HEK293T (cell line): Measurements from ENCODE around the gene CFAP119.

Source experiments
- ARNT ChIP-seq: fragments of 450-650 bp; IDR thresholded peaks from 2 replicates; pipeline ENCODE4 v1.6.1; 2017; ENCODE audit warnings: mild to moderate bottlenecking
- BHLHE40 ChIP-seq: fragments of 450-650 bp; IDR thresholded peaks from 2 replicates; pipeline ENCODE4 v1.6.1; 2016; ENCODE audit warnings: mild to moderate bottlenecking, moderate library complexity, borderline replicate concordance
- FOXA1 ChIP-seq: fragments of 450-650 bp; IDR thresholded peaks from 2 replicates; pipeline ENCODE4 v1.6.1; 2016; ENCODE audit warnings: mild to moderate bottlenecking
- SP1 ChIP-seq: fragments of 450-650 bp; IDR thresholded peaks from 2 replicates; pipeline ENCODE4 v1.6.1; 2017
- ZNF384 ChIP-seq: fragments of 450-650 bp; IDR thresholded peaks from 2 replicates; pipeline ENCODE4 v1.6.1; 2016
- TF ChIP-seq, protein P1 (sequence below): fragments of 450-650 bp; IDR thresholded peaks from 2 replicates; pipeline ENCODE4 v1.6.1; 2016

DNA sequence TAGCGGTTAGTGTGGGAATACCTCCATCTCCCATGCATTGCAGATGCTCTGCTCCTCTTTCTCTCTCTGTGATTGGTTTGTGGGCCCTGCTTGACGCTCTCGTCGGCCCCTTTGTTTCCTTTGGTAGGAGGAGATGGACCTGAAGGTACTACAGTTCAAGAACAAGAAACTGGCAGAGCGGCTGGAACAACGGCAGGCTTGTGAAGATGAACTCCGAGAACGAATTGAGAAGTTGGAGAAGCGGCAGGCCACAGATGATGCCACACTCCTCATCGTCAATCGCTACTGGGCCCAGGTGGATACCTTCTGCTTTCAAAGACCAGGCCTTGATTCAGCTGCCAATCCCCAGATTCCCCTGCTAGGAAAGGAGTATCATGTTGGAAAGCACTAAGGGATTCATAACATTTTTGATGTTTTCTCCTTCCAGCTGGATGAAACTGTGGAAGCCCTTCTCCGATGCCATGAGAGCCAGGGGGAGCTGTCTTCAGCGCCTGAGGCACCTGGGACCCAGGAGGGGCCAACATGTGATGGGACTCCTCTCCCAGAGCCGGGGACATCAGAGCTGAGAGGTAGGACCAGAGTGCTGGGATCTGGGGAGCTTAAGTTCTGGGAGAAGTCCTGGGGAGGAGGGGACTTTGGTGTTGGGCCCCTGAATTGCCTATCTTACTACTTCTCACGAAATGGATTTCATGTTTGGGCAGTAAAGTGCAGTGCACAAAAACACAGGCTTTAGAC, 1.3 kb upstream of the CFAP119 start:
- TF ChIP-seq ZNF384 (no peak), SP1 (no peak), ARNT (no peak), FOXA1 (no peak), BHLHE40 (no peak)
- TF ChIP-seq, protein P1, sequence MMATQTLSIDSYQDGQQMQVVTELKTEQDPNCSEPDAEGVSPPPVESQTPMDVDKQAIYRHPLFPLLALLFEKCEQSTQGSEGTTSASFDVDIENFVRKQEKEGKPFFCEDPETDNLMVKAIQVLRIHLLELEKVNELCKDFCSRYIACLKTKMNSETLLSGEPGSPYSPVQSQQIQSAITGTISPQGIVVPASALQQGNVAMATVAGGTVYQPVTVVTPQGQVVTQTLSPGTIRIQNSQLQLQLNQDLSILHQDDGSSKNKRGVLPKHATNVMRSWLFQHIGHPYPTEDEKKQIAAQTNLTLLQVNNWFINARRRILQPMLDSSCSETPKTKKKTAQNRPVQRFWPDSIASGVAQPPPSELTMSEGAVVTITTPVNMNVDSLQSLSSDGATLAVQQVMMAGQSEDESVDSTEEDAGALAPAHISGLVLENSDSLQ: no peak
